HCT116 (cell line): ENCODE results near the gene TCFL5. TPM values are rescaled to one million over a fixed set of nuclear protein-coding genes. Genes with fewer than 3 reads are reported as not detected.

Experiments used
- ATAC-seq: fragments of 200-7000 bp; cut with Tn5 transposase; 2 replicates; pipeline ENCODE4 v1.9.1; 2020; ENCODE audit warnings: mild to moderate bottlenecking, moderate library complexity
- BruUV-seq: library from RNA; stranded (reverse); fragments of 400-500 nt; replicated peaks from 2 replicates; lab custom pipeline; 2021; lab: Mats Ljungman, UMichigan
- CTCF ChIA-PET: fragments of 300-600 bp; sonication (Branson Sonifier 250); formaldehyde crosslinking; loops from one replicate; lab custom pipeline; 2021; ENCODE audit warnings: antibody characterized with exemption; lab: Charles Lee
- POLR2A ChIA-PET: fragments of 300-600, 350-600 bp; sonication (Branson Sonifier 250); formaldehyde crosslinking; loops from one replicate; lab custom pipeline; 2021; ENCODE audit warnings: antibody characterized with exemption; lab: Charles Lee
- RAD21 ChIA-PET, 2 experiments: fragments of 300-600 bp; sonication (Branson Sonifier 250); formaldehyde crosslinking; loops; one replicate each; lab custom pipeline; 2023; ENCODE audit warnings: low total read pairs in 2 of 2; ENCODE audit not compliant: uncharacterized antibody in 2 of 2, unreplicated experiment in 2 of 2, low non-redundant PET in 1 of 2; lab: Charles Lee
- DNase-seq: peaks from one replicate; pipeline ENCODE4 v3.0.0-alpha.2; 2010; ENCODE audit warnings: low read depth, low spot score
- H2AFZ ChIP-seq: fragments of 200-600 bp; shearing (Covaris generic), sonication (generic); 2 replicates; pipeline ENCODE4 v1.6.1; 2017; ENCODE audit warnings: low read depth, mixed run types, mixed read lengths, antibody characterized with exemption, low read length; ENCODE audit not compliant: poor library complexity, severe bottlenecking
- H3K27ac ChIP-seq: 2 replicates; pipeline ENCODE4 v1.5.1; 2012; ENCODE audit warnings: low read depth, low read length
- H3K27me3 ChIP-seq: fragments of 200-600 bp; sonication (generic); 2 replicates; pipeline ENCODE4 v1.6.1; 2016; ENCODE audit warnings: mixed run types, low read length, mixed read lengths; ENCODE audit not compliant: insufficient read depth
- H3K36me3 ChIP-seq, 2 experiments: fragments of 200-500 bp in 1 of 2; fragments of 200-600 bp in 1 of 2; sonication (Bioruptor generic) in 1 of 2; sonication (generic) in 1 of 2; 2 replicates each; pipeline versions ENCODE4 v1.5.1 to v1.6.1; 2014 to 2016; ENCODE audit warnings: low read length in 2 of 2, inconsistent platforms in 1 of 2, mixed read lengths in 1 of 2, mixed run types in 1 of 2; ENCODE audit not compliant: insufficient read depth in 2 of 2, control insufficient read depth in 1 of 2
- H3K4me1 ChIP-seq, 2 experiments: fragments of 200-600 bp in 1 of 2; sonication (generic) in 1 of 2; 2 replicates each; pipeline versions ENCODE4 v1.5.1 to v1.6.1; 2012 to 2017; ENCODE audit warnings: low read length in 2 of 2, inconsistent platforms in 1 of 2, mild to moderate bottlenecking in 1 of 2, mixed read lengths in 1 of 2, mixed run types in 1 of 2, moderate library complexity in 1 of 2; ENCODE audit not compliant: insufficient read depth in 2 of 2, control insufficient read depth in 1 of 2
- H3K4me2 ChIP-seq: fragments of 200-600 bp; sonication (generic); 2 replicates; pipeline ENCODE4 v1.6.1; 2017; ENCODE audit warnings: mixed run types, low read length, mixed read lengths
- H3K4me3 ChIP-seq, 2 experiments: fragments of 200-600 bp in 1 of 2; sonication (generic) in 1 of 2; replicated peaks in 1 of 2; 2 replicates each; pipeline ENCODE4 v1.5.1; 2011 to 2016; ENCODE audit warnings: low read length in 2 of 2, control low read depth in 1 of 2, low read depth in 1 of 2, mild to moderate bottlenecking in 1 of 2, mixed read lengths in 1 of 2, mixed run types in 1 of 2
- H3K79me2 ChIP-seq: fragments of 200-600 bp; sonication (generic); 2 replicates; pipeline ENCODE4 v1.6.1; 2017; ENCODE audit warnings: mild to moderate bottlenecking, mixed run types, low read length, moderate library complexity, mixed read lengths; ENCODE audit not compliant: insufficient read depth
- H3K9ac ChIP-seq: fragments of 200-600 bp; sonication (generic); 2 replicates; pipeline ENCODE4 v1.6.1; 2016; ENCODE audit warnings: low read length, mixed read lengths
- H3K9me2 ChIP-seq: fragments of 200-600 bp; sonication (generic), shearing (Covaris generic); 2 replicates; pipeline ENCODE4 v1.6.1; 2017; ENCODE audit warnings: mixed run types, mild to moderate bottlenecking, moderate library complexity; ENCODE audit not compliant: insufficient read depth
- H3K9me3 ChIP-seq, 2 experiments: fragments of 200-500 bp in 1 of 2; fragments of 200-600 bp in 1 of 2; sonication (Bioruptor generic) in 1 of 2; sonication (generic) in 1 of 2; 2 replicates each; pipeline ENCODE4 v1.6.1; 2014 to 2017; ENCODE audit warnings: low read length in 2 of 2, mixed read lengths in 2 of 2, inconsistent platforms in 1 of 2, low read depth in 1 of 2, mild to moderate bottlenecking in 1 of 2, mixed run types in 1 of 2, moderate library complexity in 1 of 2; ENCODE audit not compliant: control insufficient read depth in 1 of 2, insufficient read depth in 1 of 2
- H4K20me1 ChIP-seq: fragments of 200-600 bp; sonication (generic), shearing (Covaris generic); 2 replicates; pipeline ENCODE4 v1.6.1; 2017; ENCODE audit warnings: mixed run types, mild to moderate bottlenecking, moderate library complexity; ENCODE audit not compliant: insufficient read depth
- ATF3 ChIP-seq: IDR thresholded peaks from 2 replicates; pipeline ENCODE4 v1.6.1; 2012
- CBX3 ChIP-seq: IDR thresholded peaks from 2 replicates; pipeline ENCODE4 v1.6.1; 2012; ENCODE audit warnings: low read depth
- CEBPB ChIP-seq: IDR thresholded peaks from 2 replicates; pipeline ENCODE4 v1.6.1; 2012; ENCODE audit warnings: low read depth
- ELF1 ChIP-seq: IDR thresholded peaks from 2 replicates; pipeline ENCODE4 v1.6.1; 2012; ENCODE audit warnings: low read depth, borderline replicate concordance
- EZH2phosphoT487 ChIP-seq: fragments of 200-600 bp; IDR thresholded peaks from 2 replicates; pipeline ENCODE4 v1.6.1; 2018; ENCODE audit warnings: antibody characterized with exemption, borderline replicate concordance
- FOSL1 ChIP-seq: IDR thresholded peaks from 2 replicates; pipeline ENCODE4 v1.6.1; 2012; ENCODE audit warnings: low read depth
- POLR2AphosphoS5 ChIP-seq: IDR thresholded peaks from 2 replicates; pipeline ENCODE4 v1.6.1; 2011; ENCODE audit warnings: mild to moderate bottlenecking, low read depth, low read length, moderate library complexity
- SP1 ChIP-seq: IDR thresholded peaks from 2 replicates; pipeline ENCODE4 v1.6.1; 2012; ENCODE audit warnings: low read depth
- TCF7L2 ChIP-seq: IDR thresholded peaks from 2 replicates; pipeline ENCODE4 v1.7.0; 2011; ENCODE audit warnings: borderline replicate concordance, inconsistent platforms; ENCODE audit not compliant: insufficient read depth, insufficient read length; ENCODE audit errors: extremely low read depth
- YY1 ChIP-seq: IDR thresholded peaks from 2 replicates; pipeline ENCODE4 v1.6.1; 2011; ENCODE audit warnings: low read length, low read depth, moderate library complexity, mild to moderate bottlenecking; ENCODE audit not compliant: insufficient replicate concordance; ENCODE audit errors: extremely low read depth
- ZBTB33 ChIP-seq: IDR thresholded peaks from 2 replicates; pipeline ENCODE4 v1.6.1; 2011; ENCODE audit warnings: mild to moderate bottlenecking, low read length, moderate library complexity; ENCODE audit not compliant: insufficient replicate concordance; ENCODE audit errors: extremely low read depth
- ZFX ChIP-seq: fragments of 450-650 bp; IDR thresholded peaks from 2 replicates; pipeline ENCODE4 v1.6.1; 2017
- ZNF274 ChIP-seq: fragments of 200-500 bp; sonication (Bioruptor generic); IDR thresholded peaks from 2 replicates; pipeline ENCODE4 v1.6.1; 2014; ENCODE audit warnings: mild to moderate bottlenecking, low read depth, low read length, inconsistent platforms
- intact Hi-C: fragments of 100-400 bp; cut with micrococcal nuclease; formaldehyde crosslinking; loops from 2 replicates; pipeline ENCODE4 v1.10.0; 2022
- total RNA-seq: library from RNA; stranded (reverse); gene quantifications from one replicate; pipeline ENCODE4 v1.2.1, GENCODE V29; 2021; ENCODE audit not compliant: unreplicated experiment

The TCFL5 gene
- total RNA-seq, 1 experiment from 2014 or later, result 20.4 TPM

- peak; percentile 66 for ATAC-seq
- Histone ChIP-seq H3K4me2 (peak overlapping the region; percentile 82), H2AFZ (no peak overlapping the region), H3K9ac (peak overlapping the region; percentile 45), H3K4me3 (peak overlapping the region; percentile 2 to 43; a peak in 3 of 4 replicates), H3K79me2 (no peaks in the 10 kb centered on the region), H3K9me3 (no peaks in the 10 kb centered on the region), H3K4me1 (peaks cover 35 to 41% of the 10 kb centered on the region in 2 experiments), H3K27ac (peak overlapping the region; percentile 51; the same call in 1 of the 2 replicates), H3K9me2 (no peaks in the 10 kb centered on the region), H3K27me3 (no peaks in the 10 kb centered on the region), H3K36me3 (no peaks in the 10 kb centered on the region), H4K20me1 (no peaks in the 10 kb centered on the region)
- POLR2A ChIA-PET, result interaction anchor here (0.6 to 0.9 kb wide), 3 partner anchors 30 to 37 kb away, joined by 3 to 4 read pairs (median 3); partner anchors contain the start of gene TCFL5
- BruUV-seq, result no TSS peak
- DNase-seq, result no peak
- TF ChIP-seq CEBPB (no peak), ELF1 (no peak), POLR2AphosphoS5 (no peak), ZFX (no peak), CBX3 (no peak), ZNF274 (no peak), FOSL1 (no peak), YY1 (no peak), ATF3 (no peak), EZH2phosphoT487 (no peak), ZBTB33 (no peak), TCF7L2 (no peak), SP1 (no peak)
- RAD21 ChIA-PET, result interaction anchor here in 1 of 2 experiments (0.5 kb wide), 1 partner anchor 113 kb away, joined by 3 read pairs; no protein-coding TSS in a partner anchor
- CTCF ChIA-PET, result interaction anchor here (0.7 to 1.2 kb wide), 3 partner anchors 23 to 184 kb away, joined by 4 to 5 read pairs (median 4); no protein-coding TSS in a partner anchor
- intact Hi-C loops, result no loop called here
These were observed 36.9 kb downstream of the TCFL5 start for GRCh38 chr20:62824476-62825332.
